ENCODE results near the gene PXN.
A peak's percentile ranks its signal among the peaks of the same experiment; 100 is the strongest.

DNA sequence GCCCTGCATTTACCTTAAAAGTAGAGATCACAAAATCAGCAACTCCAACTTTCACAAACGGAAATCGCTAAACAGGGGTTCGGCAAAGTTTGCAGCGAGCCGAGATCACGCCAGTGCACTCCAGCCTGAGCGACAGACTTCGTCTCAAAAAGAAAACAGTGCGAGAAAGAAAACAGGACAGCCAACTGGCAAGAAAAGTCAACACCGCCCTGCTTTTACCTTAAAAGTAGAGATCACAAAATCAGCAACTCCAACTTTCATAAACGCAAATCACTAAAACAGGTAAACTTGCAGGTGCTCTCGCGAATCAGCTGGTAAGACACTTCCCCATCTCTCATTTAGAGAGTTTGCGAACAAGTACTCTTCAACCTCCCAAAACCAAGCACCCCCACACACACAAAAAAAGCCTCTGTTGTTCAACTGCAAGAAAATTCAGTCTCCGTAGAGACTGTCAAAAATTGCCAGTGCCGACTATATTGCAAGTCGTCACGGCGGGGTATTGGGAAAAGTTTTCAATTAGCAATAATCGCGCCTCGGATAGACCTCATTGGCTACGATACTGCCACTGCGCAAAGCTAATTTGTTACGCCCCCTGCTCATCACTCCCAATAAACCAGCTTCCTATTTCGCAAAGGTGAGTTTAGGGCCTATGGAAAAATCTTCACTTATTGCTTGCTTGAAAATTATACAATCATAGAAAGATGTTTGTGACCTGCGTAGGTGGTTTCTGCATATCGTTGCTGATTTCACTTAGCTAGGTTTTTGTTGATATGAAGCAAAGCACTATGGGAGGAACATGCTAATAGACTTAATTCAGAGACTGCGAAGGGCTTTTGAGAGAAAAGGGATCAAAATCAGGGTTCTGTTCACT is 27.4 kb upstream of the PXN start, which contains the start of gene RNU4-1:
- TF ChIP-seq, protein P1, sequence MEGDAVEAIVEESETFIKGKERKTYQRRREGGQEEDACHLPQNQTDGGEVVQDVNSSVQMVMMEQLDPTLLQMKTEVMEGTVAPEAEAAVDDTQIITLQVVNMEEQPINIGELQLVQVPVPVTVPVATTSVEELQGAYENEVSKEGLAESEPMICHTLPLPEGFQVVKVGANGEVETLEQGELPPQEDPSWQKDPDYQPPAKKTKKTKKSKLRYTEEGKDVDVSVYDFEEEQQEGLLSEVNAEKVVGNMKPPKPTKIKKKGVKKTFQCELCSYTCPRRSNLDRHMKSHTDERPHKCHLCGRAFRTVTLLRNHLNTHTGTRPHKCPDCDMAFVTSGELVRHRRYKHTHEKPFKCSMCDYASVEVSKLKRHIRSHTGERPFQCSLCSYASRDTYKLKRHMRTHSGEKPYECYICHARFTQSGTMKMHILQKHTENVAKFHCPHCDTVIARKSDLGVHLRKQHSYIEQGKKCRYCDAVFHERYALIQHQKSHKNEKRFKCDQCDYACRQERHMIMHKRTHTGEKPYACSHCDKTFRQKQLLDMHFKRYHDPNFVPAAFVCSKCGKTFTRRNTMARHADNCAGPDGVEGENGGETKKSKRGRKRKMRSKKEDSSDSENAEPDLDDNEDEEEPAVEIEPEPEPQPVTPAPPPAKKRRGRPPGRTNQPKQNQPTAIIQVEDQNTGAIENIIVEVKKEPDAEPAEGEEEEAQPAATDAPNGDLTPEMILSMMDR (IDR thresholded peaks at IDR 0.05), result no peak
- TF ChIP-seq POLR2A (IDR thresholded peaks at IDR 0.05) (peak in 2 of 4 donors; percentile 57 to 89), POLR2AphosphoS5 (IDR thresholded peaks at IDR 0.05) (peak; percentile 7 to 98 (median 92)), EP300 (IDR thresholded peaks at IDR 0.05) (no peak)

All from stomach (tissue), 4 donors.